ENCODE data around the gene SOX5.

DNA sequence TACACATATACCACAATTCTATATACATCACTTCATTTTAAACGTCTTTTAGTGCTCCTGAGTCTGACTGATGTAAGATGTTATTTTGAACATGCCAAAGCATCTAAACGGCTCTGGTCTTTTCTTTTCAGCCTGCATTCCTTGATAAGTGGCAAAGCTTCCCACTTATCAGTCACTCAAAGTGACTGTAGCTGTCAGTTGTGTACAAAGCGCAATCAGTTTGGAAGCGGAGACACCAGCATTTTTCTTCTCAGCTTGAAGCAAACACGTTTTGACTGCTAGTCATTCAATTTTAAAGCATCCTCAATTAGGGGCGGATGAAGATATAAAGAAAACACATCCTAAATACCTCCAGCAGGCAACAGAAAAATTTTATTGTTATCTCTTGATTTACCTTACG lies 226.8 kb downstream of the SOX5 start:
- TF ChIP-seq, protein P1, sequence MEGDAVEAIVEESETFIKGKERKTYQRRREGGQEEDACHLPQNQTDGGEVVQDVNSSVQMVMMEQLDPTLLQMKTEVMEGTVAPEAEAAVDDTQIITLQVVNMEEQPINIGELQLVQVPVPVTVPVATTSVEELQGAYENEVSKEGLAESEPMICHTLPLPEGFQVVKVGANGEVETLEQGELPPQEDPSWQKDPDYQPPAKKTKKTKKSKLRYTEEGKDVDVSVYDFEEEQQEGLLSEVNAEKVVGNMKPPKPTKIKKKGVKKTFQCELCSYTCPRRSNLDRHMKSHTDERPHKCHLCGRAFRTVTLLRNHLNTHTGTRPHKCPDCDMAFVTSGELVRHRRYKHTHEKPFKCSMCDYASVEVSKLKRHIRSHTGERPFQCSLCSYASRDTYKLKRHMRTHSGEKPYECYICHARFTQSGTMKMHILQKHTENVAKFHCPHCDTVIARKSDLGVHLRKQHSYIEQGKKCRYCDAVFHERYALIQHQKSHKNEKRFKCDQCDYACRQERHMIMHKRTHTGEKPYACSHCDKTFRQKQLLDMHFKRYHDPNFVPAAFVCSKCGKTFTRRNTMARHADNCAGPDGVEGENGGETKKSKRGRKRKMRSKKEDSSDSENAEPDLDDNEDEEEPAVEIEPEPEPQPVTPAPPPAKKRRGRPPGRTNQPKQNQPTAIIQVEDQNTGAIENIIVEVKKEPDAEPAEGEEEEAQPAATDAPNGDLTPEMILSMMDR (IDR thresholded peaks at IDR 0.05; ENCODE audit: low read length), result no peak
- TF ChIP-seq EZH2 (optimal IDR thresholded peaks at IDR 0.05; ENCODE audit: low read depth, low read length) (no peak), EZH2phosphoT487 (IDR thresholded peaks at IDR 0.05; ENCODE audit: low read length) (no peak)

Measured in MM.1S (cell line).